D721Med (cell line): ENCODE results near the gene SCOC.

Source experiments
- DNase-seq: peaks from one replicate; pipeline ENCODE4 v3.0.0; 2011; ENCODE audit warnings: low spot score; ENCODE audit not compliant: insufficient read length
- FAIRE-seq: peaks from 2 replicates; lab custom pipeline; 2011; peaks lifted over from hg19 to GRCh38; lab: Jason Lieb, UNC
- TF ChIP-seq, protein P1 (sequence below): IDR thresholded peaks from 2 replicates; pipeline ENCODE4 v1.5.1; 2012; ENCODE audit warnings: mild to moderate bottlenecking, control low read depth; ENCODE audit not compliant: insufficient read depth; ENCODE audit errors: missing control alignments

The SCOC gene

DNA sequence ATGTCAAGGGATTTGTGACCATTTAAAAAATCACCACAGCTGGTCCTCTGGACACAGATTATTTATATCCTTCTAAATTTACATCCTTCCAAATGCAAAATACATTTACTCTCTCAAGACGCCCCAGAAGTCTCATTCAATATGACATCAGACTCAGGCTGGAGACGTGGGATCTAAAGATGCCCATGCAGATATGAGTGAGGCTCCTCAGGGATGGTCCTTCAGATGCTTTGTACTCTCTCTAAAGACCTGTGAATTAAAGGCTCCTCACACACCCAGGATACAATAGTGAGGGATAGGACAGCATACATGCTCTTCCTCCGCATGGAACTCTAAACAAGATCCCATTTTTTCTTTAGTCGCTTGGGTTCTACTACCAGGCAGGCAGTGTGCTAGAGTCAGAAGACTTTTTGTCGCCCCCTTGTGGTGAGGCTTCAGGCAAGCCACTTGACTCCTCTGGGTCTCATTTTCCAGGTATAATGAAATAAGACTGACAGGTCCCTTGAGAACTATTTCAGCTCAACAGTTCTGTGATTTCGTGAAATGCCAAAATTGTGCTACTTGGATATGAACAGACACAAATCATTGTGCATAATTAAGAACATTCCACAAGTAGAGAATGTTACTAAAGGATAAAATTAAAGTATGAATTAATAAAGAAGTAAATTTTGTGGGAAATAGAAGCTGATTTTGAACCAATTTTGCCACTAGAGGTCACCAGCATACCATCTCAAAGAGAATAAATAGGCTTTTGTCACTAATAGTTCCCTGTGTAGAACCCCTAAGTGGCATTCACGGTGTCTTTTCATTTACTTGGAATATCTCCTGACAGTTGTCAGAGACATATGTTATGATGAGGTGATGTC, 13.7 kb upstream of the SCOC start:
- TF ChIP-seq, protein P1, sequence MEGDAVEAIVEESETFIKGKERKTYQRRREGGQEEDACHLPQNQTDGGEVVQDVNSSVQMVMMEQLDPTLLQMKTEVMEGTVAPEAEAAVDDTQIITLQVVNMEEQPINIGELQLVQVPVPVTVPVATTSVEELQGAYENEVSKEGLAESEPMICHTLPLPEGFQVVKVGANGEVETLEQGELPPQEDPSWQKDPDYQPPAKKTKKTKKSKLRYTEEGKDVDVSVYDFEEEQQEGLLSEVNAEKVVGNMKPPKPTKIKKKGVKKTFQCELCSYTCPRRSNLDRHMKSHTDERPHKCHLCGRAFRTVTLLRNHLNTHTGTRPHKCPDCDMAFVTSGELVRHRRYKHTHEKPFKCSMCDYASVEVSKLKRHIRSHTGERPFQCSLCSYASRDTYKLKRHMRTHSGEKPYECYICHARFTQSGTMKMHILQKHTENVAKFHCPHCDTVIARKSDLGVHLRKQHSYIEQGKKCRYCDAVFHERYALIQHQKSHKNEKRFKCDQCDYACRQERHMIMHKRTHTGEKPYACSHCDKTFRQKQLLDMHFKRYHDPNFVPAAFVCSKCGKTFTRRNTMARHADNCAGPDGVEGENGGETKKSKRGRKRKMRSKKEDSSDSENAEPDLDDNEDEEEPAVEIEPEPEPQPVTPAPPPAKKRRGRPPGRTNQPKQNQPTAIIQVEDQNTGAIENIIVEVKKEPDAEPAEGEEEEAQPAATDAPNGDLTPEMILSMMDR = peak; percentile 84
- DNase-seq = no peak
- FAIRE-seq = peak; percentile 93

DNA sequence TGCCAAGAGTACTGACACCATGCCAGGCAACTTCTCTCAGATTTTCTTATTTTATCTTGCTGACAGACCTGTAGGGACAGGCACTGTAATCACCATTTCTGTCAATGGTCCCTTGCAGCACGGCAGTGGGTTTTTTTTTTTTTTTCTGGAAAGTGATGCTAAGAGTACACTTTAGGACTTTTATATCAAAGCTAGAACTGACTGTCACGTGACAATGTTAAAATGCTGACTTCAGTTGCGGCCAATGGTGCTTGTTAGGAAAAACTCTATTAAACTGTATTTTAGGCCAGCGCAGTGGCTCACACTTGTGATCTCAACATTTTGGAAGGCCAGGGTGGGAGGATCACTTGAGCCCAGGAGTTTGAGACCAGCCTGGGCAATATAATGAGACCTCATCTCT, 12.3 kb upstream of the SCOC start:
- no peak for FAIRE-seq
- TF ChIP-seq, protein P1 = no peak
- DNase-seq = no peak

DNA sequence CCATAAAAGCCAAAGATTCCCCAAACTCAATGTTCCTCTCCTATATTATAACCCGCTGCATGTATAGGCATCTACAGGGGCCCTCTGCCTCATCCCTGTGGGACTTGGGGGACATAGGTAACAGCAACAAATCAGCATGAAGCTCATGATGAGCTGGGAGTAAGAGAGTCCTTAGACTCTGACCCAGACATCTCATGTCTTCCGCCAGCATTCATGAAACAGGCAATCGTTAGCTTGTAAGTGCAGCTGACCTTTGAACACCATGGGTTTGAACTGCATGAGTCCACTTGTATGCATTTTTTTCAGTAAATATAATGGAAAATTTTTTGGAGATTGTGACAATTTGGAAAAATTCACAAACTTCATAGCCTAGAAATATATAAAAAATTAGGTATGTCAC, 10.4 kb upstream of the SCOC start:
- FAIRE-seq (no peak), DNase-seq (no peak)
- TF ChIP-seq, protein P1 = no peak

DNA sequence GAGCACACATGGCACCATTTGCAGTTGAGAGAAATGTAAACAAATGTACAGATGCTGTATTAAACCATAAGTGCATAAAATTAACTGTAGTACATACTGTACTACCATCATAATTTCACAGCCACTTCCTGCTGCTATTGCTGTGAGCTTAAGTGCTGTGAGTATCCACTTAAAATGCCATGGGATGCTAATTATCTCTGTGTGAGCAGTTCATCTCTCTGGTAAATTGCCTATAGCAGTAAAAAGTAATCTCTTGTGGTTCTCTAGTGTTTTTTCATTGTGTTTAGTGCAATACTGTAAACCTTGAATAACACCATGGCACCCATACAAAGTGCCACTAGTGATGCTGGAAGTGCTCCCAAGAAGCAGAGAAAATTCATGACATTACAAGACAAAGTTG, 9.9 kb upstream of the SCOC start:
- TF ChIP-seq, protein P1 = no peak
- DNase-seq = no peak
- FAIRE-seq = no peak

DNA sequence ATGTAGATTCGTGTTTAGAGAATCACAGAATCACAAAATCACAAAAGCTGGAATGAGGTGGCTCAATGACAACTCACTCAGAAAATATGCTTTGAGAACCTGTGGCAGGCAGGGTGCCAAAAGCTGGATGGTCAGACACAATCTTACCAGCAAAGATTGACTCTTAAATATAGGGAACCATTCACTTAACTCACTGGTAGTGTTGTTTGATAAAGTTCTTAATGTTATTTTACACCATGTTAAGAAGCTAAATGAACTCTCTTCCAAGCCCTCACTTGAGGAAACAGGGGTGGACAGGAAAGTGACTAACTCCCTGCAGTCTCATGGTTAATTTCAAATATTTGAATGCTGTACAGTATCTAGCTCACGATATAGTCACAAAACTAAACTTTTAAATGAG, 5.7 kb upstream of the SCOC start:
- TF ChIP-seq, protein P1 = no peak

DNA sequence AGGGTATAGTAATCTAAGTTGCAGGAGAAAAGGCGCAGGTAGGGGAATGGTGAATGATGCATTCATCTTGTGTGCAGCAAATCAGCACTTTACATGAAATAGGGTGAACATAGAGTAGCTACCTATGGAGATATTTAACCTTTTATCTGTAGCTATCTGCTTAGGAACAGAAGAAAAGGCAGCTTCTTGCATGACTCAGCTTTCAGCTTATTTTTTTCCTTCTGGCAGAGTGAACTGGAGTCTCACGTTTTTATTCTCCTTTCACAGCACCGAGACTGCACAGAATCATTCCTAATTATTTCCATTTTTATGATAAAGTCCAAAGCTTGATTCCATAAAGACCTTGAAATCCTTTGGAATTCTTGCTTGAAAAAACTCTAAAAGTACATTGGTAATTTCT, 4.8 kb upstream of the SCOC start:
- TF ChIP-seq, protein P1 = no peak
- DNase-seq = no peak
- no peak for FAIRE-seq

More for the DNA sequence above, 5.7 kb upstream of the SCOC start:
- no peak for FAIRE-seq
- no peak for DNase-seq

DNA sequence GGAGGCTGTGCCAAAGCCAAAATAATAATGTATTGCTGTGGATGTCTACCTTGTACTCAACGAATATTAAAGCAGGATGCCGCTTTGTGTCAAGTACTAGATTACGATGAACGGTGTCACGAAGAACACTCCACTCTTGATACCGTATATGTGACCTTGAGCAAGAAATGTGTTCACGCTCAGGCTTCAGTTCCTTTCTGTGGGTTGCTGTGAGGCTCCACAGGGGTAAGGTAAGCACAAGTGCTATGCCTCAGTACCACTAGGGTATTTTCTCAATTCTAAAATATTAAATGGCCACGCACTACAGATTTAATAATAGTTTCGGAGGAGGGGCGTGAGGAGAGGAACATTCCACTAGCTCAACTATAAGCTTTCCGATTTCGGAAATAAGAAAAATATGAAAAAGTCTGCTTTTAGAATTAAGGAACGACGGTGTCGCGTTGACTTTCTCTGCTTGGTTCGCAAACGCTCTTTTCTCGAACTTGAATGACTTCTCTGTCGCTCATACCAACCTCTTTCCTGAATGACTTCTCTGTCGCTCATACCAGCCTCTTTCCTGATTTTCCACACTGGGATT, 607 bp upstream of the SCOC start:
- DNase-seq = no peak
- TF ChIP-seq, protein P1 = no peak
- FAIRE-seq = peak; percentile 35
